Posterior vena cava (tissue), 2 donors: ENCODE results near the gene NT5DC2. TPM values are rescaled to one million over a fixed set of nuclear protein-coding genes. Genes with fewer than 3 reads are reported as not detected.

ENCODE experiments used
- DNase-seq: peaks from one replicate; pipeline ENCODE4 v3.0.0-alpha.2; 2020; ENCODE audit warnings: low spot score
- intact Hi-C, 2 donors: fragments of 100-400 bp; cut with DNase I; formaldehyde crosslinking; loops; one replicate each; pipeline versions ENCODE4 v1.14.1 to v1.14.2; 2022 to 2023
- total RNA-seq, 2 donors: library from RNA; stranded (reverse); fragmentation: NEBNext Ultra II Directional; extraction: Animal tissue kit (Norgen Biotek cat#: 25700); gene quantifications; one replicate each; pipeline ENCODE4 v1.2.1, GENCODE V29; 2021
- donor health status: DM: yes; HTN: yes; CAD: no.
- donor health status: DM: yes; HTN: yes; CAD: no.

The NT5DC2 gene
- total RNA-seq, 2 donors from 2014 or later = 42.7 to 48.6 TPM

- intact Hi-C loops = no loop called here
These were observed 15.6 kb downstream of the NT5DC2 start for GRCh38 chr3:52517796-52518722.

GRCh38 chr3:52516509-52517195 lies 17.0 kb downstream of the NT5DC2 start:
- DNase-seq = no peak
- intact Hi-C loops = no loop called here

More at GRCh38 chr3:52517796-52518722, 15.6 kb downstream of the NT5DC2 start:
- no peak for DNase-seq

- intact Hi-C loops = no loop called here
These were observed 18.5 kb downstream of the NT5DC2 start for GRCh38 chr3:52515192-52515591.

GRCh38 chr3:52514576-52514975 lies 19.1 kb downstream of the NT5DC2 start:
- intact Hi-C loops = no loop called here
- no peak for DNase-seq

More at GRCh38 chr3:52515192-52515591, 18.5 kb downstream of the NT5DC2 start:
- DNase-seq = no peak

- DNase-seq = no peak
- intact Hi-C loops = no loop called here
These were observed 20.4 kb downstream of the NT5DC2 start for GRCh38 chr3:52513281-52513680.

GRCh38 chr3:52512727-52513126 lies 20.9 kb downstream of the NT5DC2 start:
- intact Hi-C loops = no loop called here

GRCh38 chr3:52512105-52512504 lies 21.6 kb downstream of the NT5DC2 start:
- no peak for DNase-seq
- intact Hi-C loops = no loop called here

More at GRCh38 chr3:52512727-52513126, 20.9 kb downstream of the NT5DC2 start:
- no peak for DNase-seq

GRCh38 chr3:52511509-52511908 lies 22.1 kb downstream of the NT5DC2 start:
- no peak for DNase-seq
- intact Hi-C loops = no loop called here

GRCh38 chr3:52509753-52510328 lies 23.8 kb downstream of the NT5DC2 start:
- no peak for DNase-seq

GRCh38 chr3:52507359-52507758 lies 26.3 kb downstream of the NT5DC2 start:
- no peak for DNase-seq
- intact Hi-C loops = no loop called here

More at GRCh38 chr3:52509753-52510328, 23.8 kb downstream of the NT5DC2 start:
- intact Hi-C loops = no loop called here

GRCh38 chr3:52506266-52506966 lies 27.2 kb downstream of the NT5DC2 start:
- intact Hi-C loops = no loop called here
- DNase-seq = no peak

- DNase-seq = no peak
- intact Hi-C loops = no loop called here
These were observed 28.7 kb downstream of the NT5DC2 start for GRCh38 chr3:52504977-52505376.

GRCh38 chr3:52503788-52504424 lies 29.8 kb downstream of the NT5DC2 start:
- DNase-seq = no peak
- intact Hi-C loops = no loop called here

- no peak for DNase-seq
- intact Hi-C loops = no loop called here
These were observed 30.8 kb downstream of the NT5DC2 start for GRCh38 chr3:52502808-52503350.

- DNase-seq = no peak
- intact Hi-C loops = no loop called here
These were observed 31.7 kb downstream of the NT5DC2 start for GRCh38 chr3:52502001-52502400.

- intact Hi-C loops = no loop called here
- no peak for DNase-seq
These were observed 32.6 kb downstream of the NT5DC2 start for GRCh38 chr3:52501046-52501445.

- peak; percentile 92 for DNase-seq
- intact Hi-C loops = no loop called here
These were observed 35.3 kb downstream of the NT5DC2 start for GRCh38 chr3:52498137-52499054.
